Right ventricle myocardium superior (tissue), 1 donor: Measurements from ENCODE around the gene NPIPA1. TPM values are rescaled to one million over a fixed set of nuclear protein-coding genes. Genes with fewer than 3 reads are reported as not detected.
A peak's percentile ranks its signal among the peaks of the same experiment; 100 is the strongest.
"Not testable (repeated sequence)": the region's sequence is repeated elsewhere in the genome, so short reads cannot be mapped to it uniquely, and the experiment has no call there.

Experiments
- ATAC-seq: fragments of 200-7000 bp; cut with Tn5 transposase; one replicate; pipeline ENCODE4 v1.9.1; 2020; ENCODE audit warnings: mild to moderate bottlenecking; ENCODE audit not compliant: poor library complexity
- DNase-seq: peaks from one replicate; pipeline ENCODE4 v3.0.0-alpha.2; 2020
- intact Hi-C: fragments of 100-400 bp; cut with DNase I; formaldehyde crosslinking; loops from one replicate; pipeline ENCODE4 v1.11.2; 2022
- long read RNA-seq: library from polyadenylated mRNA; unstranded; transcript quantifications from one replicate; pipeline ENCODE4 v2.0.0, GENCODE V29; 2021
- total RNA-seq: library from RNA; stranded (reverse); fragmentation: NEBNext Ultra II Directional; extraction: Animal tissue kit (Norgen Biotek cat#: 25700); gene quantifications from one replicate; pipeline ENCODE4 v1.2.1, GENCODE V29; 2021
- donor health status: DM: no; HTN: yes; CAD: no; lungs with severe emphysema.

Gene NPIPA1
- 38.1 TPM for total RNA-seq
- long read RNA-seq, partial matches to known transcripts = 3 of 5 reads
- long read RNA-seq, other reads (novel, unspliced or antisense) = 2 of 5 reads

DNA sequence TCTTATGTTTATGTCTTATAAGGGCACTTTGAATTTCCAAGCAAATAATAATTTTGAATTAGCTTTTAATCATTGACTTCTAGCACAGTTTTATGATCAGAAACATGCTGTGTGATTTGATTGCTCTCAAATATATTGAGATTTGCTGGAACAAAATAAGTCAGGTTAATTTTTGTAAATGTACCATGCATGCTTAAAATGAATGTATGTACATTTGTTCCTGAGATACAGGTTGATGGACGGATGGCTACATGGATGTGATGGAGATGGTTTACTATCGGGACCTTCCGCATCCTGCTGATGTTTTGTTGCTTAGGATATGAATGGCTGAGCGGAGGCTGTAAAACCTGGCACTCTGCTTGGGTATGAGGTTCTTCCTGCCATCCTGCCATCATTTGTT, at the start of gene NPIPA1:
Gene NPIPA1 (plus strand): TSS at position 301 of the 400 bp plus-strand sequence. CDS start 0 bp downstream, at position 301.
- ATAC-seq, intact Hi-C loops, DNase-seq: not testable (repeated sequence)

GRCh38 chr16:14892111-14892510, 45.1 kb upstream of the NPIPA1 start:
- DNase-seq, intact Hi-C loops, ATAC-seq: not testable (repeated sequence)

DNA sequence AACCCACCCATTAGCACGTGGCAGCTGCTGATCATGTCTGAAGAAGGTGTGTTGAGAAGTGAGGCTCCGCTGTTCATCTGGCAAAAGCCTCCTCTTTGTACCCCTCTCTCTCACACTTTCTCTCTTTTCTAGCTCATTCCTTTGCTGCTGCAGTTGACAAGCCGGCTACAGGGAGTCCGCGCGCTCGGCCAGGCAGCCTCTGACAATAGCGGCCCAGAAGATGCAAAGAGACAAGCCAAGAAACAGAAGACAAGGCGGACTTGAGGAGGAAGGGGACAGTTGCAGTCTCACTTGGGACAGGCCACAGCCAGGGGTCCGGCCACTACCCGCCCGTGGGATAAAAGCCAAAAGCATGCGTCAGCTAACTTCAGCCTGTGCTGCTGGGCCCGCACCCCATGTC, 41.9 kb upstream of the NPIPA1 start:
- intact Hi-C loops, ATAC-seq, DNase-seq: not testable (repeated sequence)

DNA sequence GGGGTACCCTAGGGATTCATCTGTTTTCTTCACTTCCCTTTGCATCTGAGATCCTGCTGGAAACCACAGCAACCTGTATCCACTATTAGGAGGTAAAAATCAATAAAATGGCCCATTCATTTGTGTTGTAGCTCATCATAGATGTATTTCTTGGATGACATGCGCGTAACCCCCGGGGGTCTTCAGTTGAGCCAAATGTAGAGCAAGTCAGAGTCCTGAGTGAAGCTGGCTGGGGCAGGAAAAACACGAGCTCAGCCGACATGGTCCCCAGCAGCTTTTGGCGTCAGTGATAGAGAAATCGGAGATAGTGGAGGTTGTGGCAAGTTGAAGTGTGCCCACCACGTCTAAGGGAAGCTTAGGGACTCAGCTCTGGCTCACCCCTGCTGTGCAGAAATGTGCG, 41.2 kb upstream of the NPIPA1 start:
- intact Hi-C loops, DNase-seq, ATAC-seq: not testable (repeated sequence)

DNA sequence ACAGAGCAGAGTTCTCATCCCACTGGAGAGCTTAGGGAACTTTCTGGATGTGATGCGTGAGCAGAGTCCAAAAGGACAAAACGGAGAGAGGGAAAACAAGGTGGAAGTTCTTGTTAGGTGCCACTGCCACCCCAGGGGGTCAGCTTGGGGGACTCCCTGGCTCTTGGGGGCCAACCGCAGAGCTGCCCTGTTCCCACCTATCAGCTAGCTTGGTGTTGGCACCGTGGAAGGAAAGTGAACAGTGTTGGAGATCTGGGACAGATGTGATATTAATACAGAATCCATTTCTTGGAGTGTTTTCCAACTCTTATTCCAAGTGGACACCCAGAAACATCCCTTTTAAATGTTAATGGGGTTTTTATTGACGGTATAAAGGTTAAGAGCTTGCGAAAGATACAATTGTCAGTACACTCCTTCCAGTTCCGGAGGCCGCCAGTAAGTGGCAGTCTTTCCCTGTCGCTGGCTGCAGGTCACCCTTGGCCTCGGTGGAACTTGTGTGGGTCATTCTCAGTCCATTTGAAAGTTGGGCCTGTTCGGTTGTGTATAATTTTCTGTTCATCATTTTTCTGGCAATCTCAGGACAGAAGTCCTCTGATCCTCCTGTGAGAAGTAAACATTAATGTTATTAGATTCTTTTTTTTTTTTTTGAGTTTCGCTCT, 40.1 kb upstream of the NPIPA1 start:
- DNase-seq, intact Hi-C loops: not testable (repeated sequence)
- ATAC-seq = peak; percentile 88

GRCh38 chr16:14898162-14898561, 39.1 kb upstream of the NPIPA1 start:
- intact Hi-C loops, DNase-seq, ATAC-seq: not testable (repeated sequence)

DNA sequence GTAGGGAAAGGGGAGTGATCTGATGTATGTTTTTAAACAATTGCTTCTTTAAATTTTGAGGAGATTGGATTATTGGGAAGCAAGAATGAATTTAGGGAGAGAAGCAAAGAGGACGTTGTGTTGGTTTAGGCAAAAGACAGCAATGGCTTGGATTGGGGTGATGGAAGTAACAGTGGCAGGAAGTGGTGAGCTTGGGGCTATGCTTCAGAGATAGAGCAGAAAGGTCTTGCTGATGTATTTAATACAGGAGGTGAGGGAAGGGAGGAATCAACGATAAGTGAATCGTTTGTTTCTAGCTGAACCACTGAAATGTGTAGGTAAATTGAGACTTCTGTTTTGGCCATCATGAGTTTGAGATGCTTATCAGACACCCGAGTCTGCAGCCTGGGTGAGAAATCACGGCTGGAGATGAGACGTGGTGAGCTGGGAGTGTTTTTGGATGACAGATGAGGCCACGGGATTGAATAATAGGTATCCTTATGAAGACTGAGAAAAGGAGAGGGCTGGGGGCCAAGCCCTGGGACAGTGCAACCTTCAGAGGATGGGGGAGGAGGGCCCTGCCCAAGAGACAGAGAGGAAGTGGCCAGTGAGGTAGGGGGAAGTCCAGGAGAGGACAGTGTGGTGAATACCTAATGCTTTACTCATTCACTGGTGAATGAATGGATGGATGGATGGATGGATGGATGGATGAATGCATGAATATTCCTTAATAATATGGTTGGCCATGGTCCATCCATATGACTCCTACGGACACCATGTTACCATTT, 33.9 kb upstream of the NPIPA1 start:
- ATAC-seq, intact Hi-C loops, DNase-seq: not testable (repeated sequence)

- intact Hi-C loops, DNase-seq: not testable (repeated sequence)
- peak; percentile 62 for ATAC-seq
These were observed 27.5 kb upstream of the NPIPA1 start for GRCh38 chr16:14909744-14910143.

GRCh38 chr16:14910833-14911629, 26.2 kb upstream of the NPIPA1 start:
- DNase-seq, intact Hi-C loops: not testable (repeated sequence)
- peak; percentile 89 for ATAC-seq

DNA sequence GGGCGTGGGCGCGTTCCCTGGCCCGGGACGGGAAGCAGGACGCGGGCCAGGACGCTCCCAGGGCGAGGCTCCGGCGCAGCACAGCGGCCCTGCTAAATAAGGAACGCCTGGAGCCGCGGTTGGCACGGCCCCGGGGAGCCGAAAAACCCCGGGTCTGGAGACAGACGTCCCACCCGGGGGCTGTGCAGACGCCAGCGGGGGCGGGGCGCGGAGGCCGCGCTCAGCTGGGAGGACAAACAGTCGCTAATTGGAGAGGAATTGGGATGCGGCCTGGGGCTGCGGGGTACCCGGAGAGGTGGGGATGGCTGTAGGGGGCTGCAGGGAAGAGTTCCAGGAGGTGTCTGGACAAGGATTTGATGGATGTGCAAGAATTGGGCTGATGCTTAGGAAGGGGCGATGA, 25.3 kb upstream of the NPIPA1 start:
- intact Hi-C loops, ATAC-seq: not testable (repeated sequence)
- peak; percentile 88 for DNase-seq

GRCh38 chr16:14912588-14912987, 24.7 kb upstream of the NPIPA1 start:
- intact Hi-C loops, ATAC-seq: not testable (repeated sequence)

GRCh38 chr16:14918504-14918903, 18.7 kb upstream of the NPIPA1 start:
- intact Hi-C loops, ATAC-seq: not testable (repeated sequence)
- DNase-seq = peak; percentile 45

More at GRCh38 chr16:14912588-14912987, 24.7 kb upstream of the NPIPA1 start:
- not testable (repeated sequence) for DNase-seq

GRCh38 chr16:14919837-14920600, 17.2 kb upstream of the NPIPA1 start:
- ATAC-seq, intact Hi-C loops: not testable (repeated sequence)
- peak; percentile 43 for DNase-seq

DNA sequence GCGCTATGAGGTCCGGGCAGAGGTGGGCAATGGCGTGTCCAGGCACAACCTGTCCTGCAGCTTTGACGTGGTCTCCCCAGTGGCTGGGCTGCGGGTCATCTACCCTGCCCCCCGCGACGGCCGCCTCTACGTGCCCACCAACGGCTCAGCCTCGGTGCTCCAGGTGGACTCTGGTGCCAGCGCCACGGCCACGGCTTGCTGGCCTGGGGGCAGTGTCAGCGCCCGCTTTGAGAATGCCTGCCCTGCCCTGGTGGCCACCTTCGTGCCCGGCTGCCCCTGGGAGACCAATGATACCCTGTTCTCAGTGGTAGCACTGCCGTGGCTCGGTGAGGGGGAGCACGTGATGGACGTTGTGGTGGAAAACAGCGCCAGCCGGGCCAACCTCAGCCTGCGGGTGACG, 15.0 kb upstream of the NPIPA1 start:
- DNase-seq, ATAC-seq, intact Hi-C loops: not testable (repeated sequence)

DNA sequence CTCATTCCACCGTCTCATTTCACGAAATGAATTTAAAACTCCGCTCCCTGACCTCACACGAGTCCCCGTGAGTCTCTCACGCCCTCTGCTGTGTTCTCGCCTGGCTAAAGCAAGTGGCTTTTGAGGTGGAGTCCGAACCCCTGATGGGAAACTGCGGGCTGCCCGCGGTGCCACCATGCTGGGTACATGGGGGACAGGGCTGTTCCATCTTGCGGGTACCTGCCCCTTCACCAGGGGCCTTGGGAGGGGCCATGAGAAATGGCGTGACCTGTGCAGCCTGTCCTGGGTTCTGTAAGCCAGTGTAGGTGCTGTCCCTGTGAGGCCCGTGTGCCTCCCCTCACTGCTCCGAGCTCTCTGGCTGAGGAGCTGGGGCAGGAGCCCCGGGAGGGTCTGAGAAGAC, 14.3 kb upstream of the NPIPA1 start:
- intact Hi-C loops, ATAC-seq: not testable (repeated sequence)
- peak; percentile 22 for DNase-seq

GRCh38 chr16:14923394-14924088, 13.7 kb upstream of the NPIPA1 start:
- peak; percentile 38 for DNase-seq
- ATAC-seq = not testable (repeated sequence)

GRCh38 chr16:14924359-14924758, 12.9 kb upstream of the NPIPA1 start:
- intact Hi-C loops, ATAC-seq, DNase-seq: not testable (repeated sequence)

More at GRCh38 chr16:14923394-14924088, 13.7 kb upstream of the NPIPA1 start:
- intact Hi-C loops = not testable (repeated sequence)
